HG02884 (cell line): ENCODE measurements around the gene SREBF1.

Experiments used
- ATAC-seq: cut with Tn5 transposase; IDR thresholded peaks from one replicate; pipeline ENCODE4 v1.9.1; 2021; ENCODE audit warnings: mild to moderate bottlenecking, moderate library complexity; ENCODE audit not compliant: unreplicated experiment

Gene SREBF1

DNA sequence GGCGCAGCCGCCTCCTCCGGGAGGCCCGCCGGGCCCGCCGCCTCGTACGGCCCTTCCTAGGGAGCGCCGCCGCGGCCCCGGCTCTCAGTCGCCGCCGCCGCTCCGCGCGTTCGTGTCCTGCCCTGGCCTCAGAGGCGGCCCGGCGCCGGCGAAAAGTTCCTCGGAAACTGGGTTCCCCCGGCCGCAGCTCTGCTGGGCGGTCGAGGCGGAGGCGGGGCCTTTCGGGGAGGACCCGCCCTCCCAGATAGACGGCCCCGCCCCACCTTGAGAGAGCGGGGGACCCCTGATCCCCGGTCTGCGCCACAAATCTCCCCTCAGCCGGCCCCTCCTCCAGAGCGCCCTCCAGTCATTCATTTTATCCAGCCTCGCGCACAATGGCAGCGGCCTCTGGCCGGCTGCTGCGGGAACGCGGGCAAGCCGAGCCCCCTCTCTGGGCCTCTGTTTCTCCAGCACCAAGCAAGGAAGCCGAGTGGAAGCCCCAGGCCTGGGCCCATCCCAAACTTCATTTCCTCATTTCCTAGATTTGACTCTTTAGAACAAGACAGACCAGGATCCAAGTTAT lies at the start of gene SREBF1:
Gene SREBF1 (minus strand): TSS at position 169 of the 562 bp plus-strand sequence. CDS start 169 bp downstream, outside the sequence.
- ATAC-seq = peak; percentile 19

DNA sequence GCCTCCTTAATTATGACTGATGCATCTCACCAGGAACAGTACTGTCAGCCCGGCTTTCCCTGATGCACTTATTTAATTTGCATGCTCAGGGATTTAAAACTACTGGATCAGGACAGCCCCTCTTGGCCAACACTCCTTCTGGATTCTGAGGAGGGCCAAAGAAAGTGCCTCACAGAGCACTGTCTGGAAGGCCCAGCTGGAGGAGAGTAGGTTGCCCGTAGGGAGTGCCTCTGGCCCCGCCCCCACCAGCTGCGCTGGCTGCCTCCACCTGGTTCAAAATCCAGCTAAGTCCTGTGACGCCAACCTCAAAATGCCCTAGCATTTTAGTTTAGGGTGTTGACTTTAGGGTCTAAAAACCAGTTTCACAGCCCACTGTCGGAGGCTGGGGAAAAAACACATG lies 49.4 kb upstream of the SREBF1 start:
- ATAC-seq = no peak

DNA sequence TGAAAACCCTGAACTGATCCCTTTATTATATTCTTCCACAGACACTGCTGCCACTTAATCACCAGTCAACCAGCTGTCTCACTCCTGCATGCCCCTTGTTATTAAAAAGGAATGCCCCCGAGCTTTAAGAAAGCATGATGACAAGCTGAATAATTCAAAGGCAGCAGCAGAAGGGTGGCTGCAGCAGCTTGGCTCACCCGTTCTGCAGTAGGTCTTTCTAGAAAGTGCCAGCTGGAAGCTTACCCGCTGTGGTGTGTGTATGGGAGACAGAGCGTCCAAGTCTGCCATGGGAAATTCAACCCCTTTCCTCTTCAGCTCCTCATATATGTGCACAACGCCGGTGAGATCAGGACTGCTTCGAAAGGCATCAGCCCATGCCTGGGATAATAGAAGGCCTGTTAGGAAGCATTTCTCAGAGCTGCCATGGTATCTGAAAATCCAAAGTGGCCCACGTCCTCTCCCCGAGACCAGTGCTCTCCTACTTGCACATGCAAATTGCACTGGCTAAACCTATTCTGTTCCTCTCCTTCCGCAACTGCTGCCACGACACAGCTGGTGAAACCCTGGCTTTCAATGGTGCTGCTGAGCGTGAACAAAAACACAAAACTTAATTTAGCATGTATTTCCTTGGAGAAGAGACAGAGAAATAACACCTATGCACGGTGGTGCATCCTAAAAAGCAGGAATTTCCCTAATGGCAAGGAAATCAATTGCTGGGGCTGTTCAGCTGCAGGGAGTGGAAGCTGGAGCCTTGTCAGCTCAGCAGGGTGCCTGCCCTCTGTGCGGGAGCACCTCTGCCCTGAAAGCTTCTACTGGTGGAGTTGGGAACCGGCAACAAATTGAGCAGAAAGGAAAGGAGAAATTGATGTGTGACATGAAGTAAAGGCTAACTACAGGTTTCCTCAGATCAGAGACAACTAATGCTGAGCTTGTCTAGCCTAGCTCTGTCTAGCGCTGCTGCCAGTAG lies 47.9 kb upstream of the SREBF1 start:
- no peak for ATAC-seq

DNA sequence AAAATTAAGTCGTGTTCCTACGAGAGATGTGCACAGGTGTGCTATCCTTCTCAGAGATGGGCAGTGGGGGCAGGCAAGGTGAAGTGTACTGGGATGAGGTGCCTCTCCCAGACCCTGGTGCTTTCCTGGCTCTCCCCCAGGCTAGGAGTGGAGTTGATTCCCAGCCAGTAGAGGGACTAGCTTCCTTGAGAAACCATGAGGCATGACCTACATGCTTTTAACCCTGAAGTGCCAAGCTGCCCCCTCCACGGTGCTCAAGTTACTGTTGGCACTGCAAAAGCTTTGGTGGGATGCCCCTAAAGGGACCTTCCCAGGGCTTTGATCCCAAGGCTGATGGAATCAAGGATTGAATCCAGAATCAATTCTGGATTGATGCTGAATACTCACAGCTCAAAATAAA lies 47.0 kb upstream of the SREBF1 start:
- no peak for ATAC-seq

DNA sequence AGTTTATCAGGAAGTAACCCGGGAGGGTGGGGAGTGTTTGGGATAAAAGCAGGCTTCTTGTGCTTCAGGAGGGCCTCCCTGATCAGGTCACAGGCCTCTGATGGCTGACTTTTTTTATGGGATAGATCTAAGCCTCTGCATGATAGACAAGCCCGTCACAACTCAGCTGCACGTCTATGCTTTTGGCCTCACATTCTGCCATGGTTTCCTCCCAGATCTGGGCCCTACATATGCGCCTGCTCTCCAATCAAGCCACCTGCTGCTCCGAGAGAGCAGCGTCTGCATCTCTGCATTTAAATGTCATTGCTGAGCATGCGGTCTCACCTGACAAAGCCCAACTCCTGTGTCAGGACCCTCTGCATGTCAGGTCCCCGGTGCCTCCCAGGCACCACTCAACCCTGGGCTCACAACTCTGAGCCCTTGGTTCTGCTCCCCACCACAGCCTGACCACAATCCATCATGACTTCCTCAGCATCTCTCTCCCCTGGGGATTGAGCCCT lies 45.3 kb upstream of the SREBF1 start:
- no peak for ATAC-seq

DNA sequence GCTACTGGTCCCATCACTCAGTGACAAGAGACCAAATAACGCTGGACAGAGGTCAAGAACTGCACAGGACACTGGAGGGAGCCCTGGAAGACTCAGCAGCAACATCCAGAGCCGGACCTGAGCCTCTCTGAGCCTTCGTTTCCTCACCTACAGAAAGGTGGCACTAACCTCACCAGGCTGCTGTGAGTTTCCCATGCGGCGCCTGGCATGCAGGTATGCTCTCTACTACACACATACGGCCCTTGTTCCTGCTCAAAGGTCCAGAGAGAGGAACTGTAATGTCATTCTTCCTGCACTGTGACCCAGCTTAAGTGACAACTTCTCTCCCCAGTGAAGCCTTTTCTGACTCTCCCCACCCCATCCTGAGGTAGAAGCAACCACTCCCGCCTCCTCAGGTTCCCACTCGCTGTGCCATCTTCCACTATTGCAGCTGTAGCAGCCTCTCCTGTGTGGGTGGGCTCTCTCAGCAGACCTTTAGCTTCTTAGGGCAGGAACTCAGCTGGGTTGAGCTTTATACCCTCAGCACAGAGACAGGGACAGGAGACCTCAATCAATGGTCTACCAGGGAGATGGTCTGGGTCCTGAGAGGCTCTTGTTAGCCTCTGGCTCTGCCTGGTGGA lies 43.9 kb upstream of the SREBF1 start:
- ATAC-seq = no peak

DNA sequence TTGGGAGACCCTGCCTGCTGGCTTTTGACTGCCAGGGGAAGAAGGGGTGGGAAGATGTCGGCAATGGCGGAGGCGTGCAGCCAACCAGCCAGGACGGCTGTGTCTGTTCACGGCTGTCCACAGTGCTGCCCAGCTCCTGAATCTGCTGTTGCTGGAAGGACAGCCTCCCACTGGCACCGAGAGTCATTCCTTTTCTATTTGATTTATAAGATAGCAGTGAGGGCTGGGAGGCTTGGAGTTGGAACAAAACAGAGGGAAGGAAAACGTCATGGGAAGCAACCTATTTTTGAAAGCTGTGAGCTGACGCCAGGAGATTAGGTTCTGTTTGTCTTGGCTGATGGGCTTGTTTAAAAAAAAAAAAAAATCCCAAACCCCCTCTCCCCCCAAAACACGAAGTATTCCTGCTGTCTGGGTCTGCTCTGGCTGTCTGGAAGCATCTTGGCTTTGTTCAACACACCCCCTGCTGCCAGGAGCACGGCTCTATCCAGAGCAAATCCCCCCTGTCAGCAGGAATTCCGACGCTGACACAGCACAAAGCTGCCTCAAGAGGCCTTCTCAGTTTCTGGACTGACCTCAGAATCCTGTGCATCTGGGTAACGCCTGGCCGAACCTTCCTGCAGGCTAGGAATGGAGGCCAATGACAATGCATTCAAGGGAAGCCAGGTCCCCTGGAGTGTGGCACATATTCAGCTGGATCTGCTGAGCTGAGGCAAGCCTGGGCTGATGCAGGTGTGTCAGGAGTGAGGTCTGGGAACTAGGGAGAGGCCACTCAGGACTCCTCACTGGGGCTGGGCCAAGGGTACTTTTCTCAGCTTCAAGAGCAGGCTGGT lies 41.0 kb upstream of the SREBF1 start:
- ATAC-seq = no peak

DNA sequence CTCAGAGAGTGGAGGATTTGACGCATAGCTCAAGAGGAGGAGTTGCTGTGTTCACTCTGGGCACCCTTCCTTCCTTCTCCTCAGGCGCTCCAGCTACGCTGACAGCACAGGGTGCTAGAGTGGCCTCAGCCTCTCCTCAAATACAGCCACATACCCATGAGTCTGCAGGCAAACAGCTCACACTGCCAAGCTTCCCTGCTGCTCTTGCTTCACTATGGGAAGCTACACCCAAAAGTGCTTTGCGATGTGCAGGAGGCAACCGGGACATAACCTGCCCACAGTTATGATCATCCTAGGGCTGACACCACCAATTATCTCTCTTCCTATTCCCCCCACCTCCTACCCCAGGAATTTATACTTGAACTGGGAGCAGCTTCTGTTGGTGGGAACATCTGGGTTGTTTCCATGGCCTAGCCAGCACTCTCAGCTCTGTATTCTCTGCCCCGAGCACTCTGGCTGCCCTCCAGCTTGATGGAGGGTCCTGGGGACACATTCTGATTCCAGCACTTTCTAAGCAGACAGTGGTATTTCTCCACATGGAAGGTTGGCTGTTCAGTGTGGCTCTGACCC lies 40.3 kb upstream of the SREBF1 start:
- ATAC-seq = no peak

DNA sequence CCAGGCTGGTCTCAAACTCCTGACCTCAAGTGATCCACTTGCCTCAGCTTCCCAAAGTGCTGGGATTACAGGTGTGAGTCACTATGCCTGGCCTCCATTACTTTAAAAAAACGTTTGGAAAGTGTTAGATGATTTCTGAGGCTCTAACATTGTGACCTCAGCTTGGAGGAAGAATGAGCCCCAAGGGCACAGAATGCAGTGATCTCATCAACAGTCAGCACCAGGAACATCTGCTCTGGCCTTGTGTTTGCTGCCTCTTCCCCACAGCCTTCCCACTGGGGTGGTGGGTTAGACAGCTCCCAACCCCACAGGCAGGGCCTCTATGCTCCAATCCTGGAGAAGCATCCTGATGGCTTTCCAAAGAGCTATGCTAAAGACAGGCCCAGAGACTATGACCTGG lies 37.7 kb upstream of the SREBF1 start:
- ATAC-seq = no peak

DNA sequence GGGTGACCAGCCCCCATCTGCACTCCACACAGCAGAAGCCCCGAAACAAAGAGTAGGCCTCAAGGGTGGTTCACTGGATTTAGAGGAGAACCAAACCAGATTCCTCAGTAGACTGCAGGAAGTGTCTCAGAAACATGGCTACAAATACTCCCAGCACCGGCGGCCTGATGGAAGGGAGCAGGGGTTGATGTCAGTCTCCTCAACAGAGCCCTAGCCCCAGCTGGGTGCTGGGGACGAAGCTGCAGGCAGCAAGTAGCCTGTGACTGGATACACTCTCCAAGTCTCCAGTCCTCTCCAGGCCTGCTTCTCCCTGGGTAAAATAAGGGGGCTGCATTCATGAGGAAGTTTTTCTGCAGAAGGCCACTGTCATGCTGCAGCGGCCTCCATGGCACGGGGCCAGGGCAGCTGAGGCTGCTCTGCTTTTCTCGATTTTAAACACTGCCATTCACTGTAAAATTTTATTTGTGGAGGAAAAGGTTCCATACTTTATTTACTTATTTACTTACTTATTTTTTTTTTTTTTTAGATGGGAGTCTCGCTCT lies 36.7 kb upstream of the SREBF1 start:
- no peak for ATAC-seq

DNA sequence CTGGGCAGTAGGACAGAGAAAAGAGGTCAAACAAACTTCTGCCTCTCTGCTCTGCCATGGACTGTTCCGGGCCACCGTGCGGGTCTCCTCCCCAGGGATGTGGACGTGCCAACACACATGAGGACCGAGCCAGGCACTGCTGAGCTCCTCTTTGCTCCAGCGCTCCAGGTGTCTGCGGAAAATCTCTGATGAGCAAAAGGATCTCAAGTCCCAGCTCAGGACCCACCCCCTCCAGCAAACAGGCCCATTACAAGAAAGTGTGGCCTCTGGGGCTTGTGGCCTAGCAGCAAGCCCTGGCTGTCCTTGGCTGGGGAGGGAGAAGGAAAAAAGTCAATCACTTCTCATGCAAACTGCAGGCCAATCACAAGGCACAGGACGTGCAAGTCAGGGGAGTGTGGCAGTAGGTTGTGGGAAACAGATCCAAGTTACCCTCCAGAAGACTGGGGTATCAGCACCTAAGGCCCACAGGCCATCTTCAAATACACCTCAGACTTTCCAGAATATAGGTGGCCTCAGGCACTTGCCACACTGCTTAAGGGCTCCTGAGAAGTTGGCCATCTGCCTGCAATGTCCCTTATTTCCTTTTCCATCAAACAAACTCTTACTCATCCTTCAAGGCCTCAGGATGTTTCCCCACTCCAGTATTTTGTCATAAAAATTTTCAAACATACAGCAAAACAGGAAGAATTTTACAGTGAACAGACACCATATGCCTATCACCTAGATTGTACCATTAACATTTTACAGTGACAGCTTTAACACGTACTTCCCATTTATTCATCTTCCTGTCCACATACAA lies 36.0 kb upstream of the SREBF1 start:
- ATAC-seq = no peak

DNA sequence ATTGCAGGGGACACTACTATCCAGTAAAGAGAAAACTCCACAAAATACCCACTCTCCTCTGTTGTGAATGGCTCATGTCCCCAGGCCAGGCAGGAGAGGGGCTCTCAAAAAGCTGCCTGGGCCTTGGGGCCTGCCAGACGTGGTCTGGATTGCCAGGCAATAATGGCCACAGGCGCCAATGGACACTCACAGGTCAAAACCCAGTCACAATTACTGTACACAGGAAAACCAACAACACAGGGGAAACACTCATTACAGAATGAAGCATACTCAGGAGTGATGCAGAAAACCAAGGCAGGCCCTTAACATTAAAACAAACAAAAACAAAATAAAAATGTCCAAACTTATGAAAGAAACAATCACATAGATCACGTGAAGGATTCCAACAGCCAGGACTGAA lies 35.1 kb upstream of the SREBF1 start:
- no peak for ATAC-seq

DNA sequence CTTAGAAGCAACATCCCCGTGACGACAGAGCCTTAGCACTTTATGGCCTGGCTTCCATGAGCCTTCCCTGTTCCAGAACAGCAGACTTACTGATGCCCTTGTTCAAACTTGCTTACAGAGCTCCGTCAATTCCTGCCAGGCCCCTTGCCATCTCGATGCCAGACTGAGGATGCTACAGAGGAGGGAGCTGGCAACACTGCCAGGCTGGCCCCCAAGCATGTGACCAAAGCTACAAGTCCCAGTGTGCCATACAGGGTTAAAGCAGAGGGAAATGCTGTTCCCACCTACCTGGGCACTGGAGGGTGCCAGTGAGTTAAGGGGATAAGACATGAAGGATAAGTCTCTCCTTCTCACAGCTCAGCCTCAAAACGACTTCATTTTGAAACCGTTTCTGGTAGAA lies 33.5 kb upstream of the SREBF1 start:
- ATAC-seq = no peak

DNA sequence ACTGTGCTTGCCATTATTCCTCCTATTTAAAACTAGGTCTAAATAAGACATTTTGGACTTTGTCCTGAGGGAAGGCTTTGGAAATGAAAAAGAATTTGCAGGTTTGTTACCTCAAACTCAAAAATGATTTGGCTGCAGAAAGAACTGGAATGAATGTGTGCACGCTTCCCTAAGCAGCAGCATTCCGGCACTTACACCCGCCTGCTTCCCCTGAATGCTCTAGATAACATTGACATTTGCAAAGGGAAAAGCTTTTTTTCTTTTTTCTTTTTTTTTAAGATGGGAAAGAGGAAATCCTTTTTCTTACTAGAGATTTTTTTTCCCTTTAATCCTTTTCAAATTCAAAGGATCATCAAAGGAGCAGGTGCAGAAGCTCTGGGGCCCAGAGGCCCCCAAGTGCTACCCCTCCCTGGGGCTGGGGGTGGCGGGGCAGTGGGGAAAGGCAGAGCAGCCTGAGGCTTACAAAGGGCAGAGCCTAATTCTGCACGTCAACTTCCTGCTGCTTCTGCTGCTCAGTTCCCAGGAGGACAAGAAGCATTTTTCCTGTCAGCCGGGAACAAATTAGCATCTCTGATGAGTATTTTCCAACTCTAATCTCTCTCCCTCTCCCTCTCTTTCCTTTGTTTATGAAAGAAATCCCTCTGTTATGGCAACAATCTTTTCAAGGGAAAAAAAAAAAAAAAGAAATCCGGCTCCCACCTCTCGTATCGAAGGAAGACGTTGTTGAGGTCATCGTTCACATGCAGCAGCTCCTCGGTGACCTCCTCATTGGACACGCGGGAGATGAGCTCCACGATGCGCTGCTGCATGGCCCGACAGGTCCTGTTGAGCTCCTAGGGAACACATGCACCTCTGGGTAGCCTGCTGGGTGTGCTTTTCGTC lies 32.1 kb upstream of the SREBF1 start:
- no peak for ATAC-seq

DNA sequence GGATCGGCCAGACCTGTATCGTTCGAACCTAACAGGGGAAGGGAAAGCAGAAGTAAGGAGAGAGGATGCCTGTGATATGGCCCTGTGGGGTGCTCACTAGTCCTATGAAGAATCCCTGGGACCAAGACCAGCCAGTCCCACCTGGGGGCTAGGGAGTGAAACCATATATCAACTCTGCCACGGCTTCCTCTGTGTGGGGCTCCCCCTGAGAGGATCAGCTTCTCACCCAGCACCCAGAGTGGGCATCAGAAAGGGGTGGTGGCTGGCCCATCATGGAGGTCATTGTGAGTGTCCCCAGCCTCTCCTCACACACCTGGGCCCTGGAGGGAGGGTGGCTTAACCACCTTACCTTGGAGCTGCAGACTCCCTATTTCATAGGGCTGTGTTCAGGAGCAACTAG lies 30.1 kb upstream of the SREBF1 start:
- ATAC-seq = no peak

DNA sequence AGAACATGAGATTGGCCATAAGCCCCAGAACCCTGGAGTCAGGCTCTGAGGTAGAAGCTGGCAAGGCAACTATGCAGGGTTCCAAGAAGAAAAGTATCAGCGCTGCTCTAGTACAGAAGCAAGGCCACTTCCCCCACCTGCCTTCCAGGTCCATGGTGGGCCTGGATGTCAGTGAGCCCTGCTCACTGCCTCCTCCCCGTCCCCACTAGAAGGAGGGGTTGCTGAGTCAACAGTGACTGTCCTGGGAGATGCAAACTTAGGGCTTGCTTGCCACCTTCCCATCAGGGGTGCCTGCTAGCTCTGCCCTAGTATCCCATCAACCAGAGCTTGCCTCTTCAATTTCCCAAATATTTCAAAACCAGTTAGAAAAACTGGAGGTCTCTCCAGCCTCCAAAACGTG lies 29.6 kb upstream of the SREBF1 start:
- ATAC-seq = no peak

DNA sequence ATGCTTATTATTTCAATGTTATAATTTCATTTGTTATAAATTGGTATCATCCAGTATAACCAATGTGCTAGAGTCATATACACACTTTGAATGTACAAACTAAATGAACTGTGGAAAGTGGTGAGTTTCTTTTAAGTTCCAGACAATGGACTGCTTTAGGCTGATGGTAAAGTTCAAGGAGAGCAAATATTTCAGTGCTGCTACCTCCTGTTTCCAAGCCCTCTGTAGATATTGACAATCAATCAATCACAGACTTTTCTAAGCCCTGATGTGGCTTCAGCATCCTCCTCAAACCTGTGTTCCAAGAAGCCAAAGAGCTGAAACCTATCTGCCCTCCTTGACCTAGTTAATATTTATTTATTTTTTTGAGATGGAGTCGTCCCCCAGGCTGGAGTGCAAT lies 28.2 kb upstream of the SREBF1 start:
- ATAC-seq = no peak

DNA sequence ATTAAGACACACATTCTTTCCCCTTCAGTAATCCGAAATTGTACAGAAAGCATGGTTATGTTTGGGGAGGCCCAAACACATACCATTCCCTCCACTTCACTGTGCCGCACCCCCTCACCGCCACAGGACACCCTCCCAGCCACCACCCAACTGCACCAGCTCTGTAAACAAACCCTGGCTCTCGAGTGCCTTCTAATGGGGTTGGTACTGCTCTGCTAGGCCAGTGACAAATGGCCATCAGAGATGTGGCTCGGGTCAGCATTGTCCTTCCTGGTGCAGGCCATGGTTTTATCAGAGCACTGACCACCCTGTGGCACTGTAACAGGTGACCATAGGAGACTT lies 24.0 kb upstream of the SREBF1 start:
- ATAC-seq = no peak
